NB4 (cell line): ENCODE data around the gene MCM6.

Experiments used
- DNase-seq: peaks from one replicate; pipeline ENCODE4 v3.0.0; 2010; ENCODE audit warnings: low read depth
- H3K4me3 ChIP-seq: one replicate; pipeline ENCODE4 v1.5.1; 2011; ENCODE audit warnings: mild to moderate bottlenecking, low read depth, low read length, moderate library complexity
- CTCF ChIP-seq: IDR thresholded peaks from one replicate; pipeline ENCODE4 v1.5.1; 2012; ENCODE audit warnings: low read depth, low read length
- MAX ChIP-seq: IDR thresholded peaks from 2 replicates; pipeline ENCODE4 v1.6.1; 2011; ENCODE audit warnings: low read depth, low read length
- MYC ChIP-seq: IDR thresholded peaks from 2 replicates; pipeline ENCODE4 v1.6.1; 2011; ENCODE audit warnings: low read depth, low read length
- POLR2A ChIP-seq: IDR thresholded peaks from 2 replicates; pipeline ENCODE4 v1.6.1; 2011; ENCODE audit warnings: mild to moderate bottlenecking; ENCODE audit not compliant: insufficient read length; ENCODE audit errors: extremely low read depth

The MCM6 gene

GRCh38 chr2:135820003-135820618 lies 56.1 kb downstream of the MCM6 start:
- DNase-seq = peak; percentile 96
- no peak for TF ChIP-seq CTCF
- peak; percentile 32 for TF ChIP-seq POLR2A
- TF ChIP-seq MAX = no peak
- TF ChIP-seq MYC = peak; percentile 21; the same call in 1 of the 2 replicates

GRCh38 chr2:135818937-135819610 lies 57.2 kb downstream of the MCM6 start:
- peak; percentile 88 for DNase-seq
- peak; percentile 83 for TF ChIP-seq CTCF
- peak; percentile 94 for TF ChIP-seq MAX
- peak; percentile 89 for TF ChIP-seq MYC
- no peak for TF ChIP-seq POLR2A
- H3K4me3 ChIP-seq = no peak overlapping the region

More at GRCh38 chr2:135820003-135820618, 56.1 kb downstream of the MCM6 start:
- peak overlapping the region; percentile 37 for H3K4me3 ChIP-seq

- TF ChIP-seq MAX = no peak
- TF ChIP-seq POLR2A = no peak
- TF ChIP-seq MYC = no peak
- no peak for TF ChIP-seq CTCF
- DNase-seq = no peak
These were observed 58.3 kb downstream of the MCM6 start for GRCh38 chr2:135817951-135818350.

GRCh38 chr2:135817466-135817865 lies 58.8 kb downstream of the MCM6 start:
- TF ChIP-seq MAX (no peak), MYC (no peak), POLR2A (no peak), CTCF (no peak)
- DNase-seq = no peak
- no peak overlapping the region for H3K4me3 ChIP-seq

More at GRCh38 chr2:135817951-135818350, 58.3 kb downstream of the MCM6 start:
- H3K4me3 ChIP-seq = no peak overlapping the region

- DNase-seq = no peak
- TF ChIP-seq POLR2A = no peak
- TF ChIP-seq CTCF = no peak
- no peak for TF ChIP-seq MAX
- TF ChIP-seq MYC = no peak
These were observed 61.0 kb downstream of the MCM6 start for GRCh38 chr2:135815269-135815668.

More at GRCh38 chr2:135815269-135815668, 61.0 kb downstream of the MCM6 start:
- no peak overlapping the region for H3K4me3 ChIP-seq
